Keratinocyte (primary cell): Measurements from ENCODE around the gene LDAH. TPM values are rescaled to one million over a fixed set of nuclear protein-coding genes. Genes with fewer than 3 reads are reported as not detected.

Experiments used
- DNase-seq: peaks from one replicate; pipeline ENCODE4 v3.0.0-alpha.2; 2011; ENCODE audit warnings: low read depth, missing footprints, low spot score
- FAIRE-seq: peaks from 2 replicates; lab custom pipeline; 2011; peaks lifted over from hg19 to GRCh38; lab: Jason Lieb, UNC
- H2AFZ ChIP-seq: 2 replicates; pipeline ENCODE4 v1.6.0; 2012; ENCODE audit warnings: low read length, control low read depth, inconsistent platforms; ENCODE audit not compliant: control insufficient read depth
- H3K27ac ChIP-seq: 2 replicates; pipeline ENCODE4 v1.5.1; 2011; ENCODE audit warnings: low read length; ENCODE audit not compliant: control insufficient read depth, insufficient read depth
- H3K27me3 ChIP-seq: 3 replicates; pipeline ENCODE4 v1.6.0; 2011; ENCODE audit warnings: low read length; ENCODE audit not compliant: control insufficient read depth, insufficient read depth; ENCODE audit errors: extremely low read depth
- H3K36me3 ChIP-seq, 2 experiments: 2 replicates in 1 of 2; 3 replicates in 1 of 2; pipeline ENCODE4 v1.5.1; 2011; ENCODE audit warnings: low read length in 2 of 2, mild to moderate bottlenecking in 1 of 2; ENCODE audit not compliant: control insufficient read depth in 2 of 2, insufficient read depth in 2 of 2; ENCODE audit errors: extremely low read depth in 1 of 2
- H3K4me1 ChIP-seq: 3 replicates; pipeline ENCODE4 v1.5.1; 2011; ENCODE audit warnings: low read length; ENCODE audit not compliant: control insufficient read depth, insufficient read depth; ENCODE audit errors: extremely low read depth
- H3K4me2 ChIP-seq: 3 replicates; pipeline ENCODE4 v1.6.0; 2011; ENCODE audit warnings: low read depth, low read length; ENCODE audit not compliant: control insufficient read depth, insufficient read depth; ENCODE audit errors: extremely low read depth
- H3K4me3 ChIP-seq, 3 experiments: fragments of 200-600 bp in 1 of 3; sonication (generic) in 1 of 3; 2 replicates in 2 of 3; 3 replicates in 1 of 3; pipeline ENCODE4 v1.5.1; 2011 to 2016; ENCODE audit warnings: low read length in 3 of 3, mild to moderate bottlenecking in 3 of 3, control low read depth in 2 of 3, inconsistent platforms in 1 of 3, low read depth in 1 of 3, mixed read lengths in 1 of 3, mixed run types in 1 of 3, moderate library complexity in 1 of 3; ENCODE audit not compliant: control insufficient read depth in 2 of 3, insufficient read depth in 2 of 3; ENCODE audit errors: extremely low read depth in 1 of 3
- H3K79me2 ChIP-seq: 2 replicates; pipeline ENCODE4 v1.6.0; 2012; ENCODE audit warnings: low read length; ENCODE audit not compliant: control insufficient read depth, insufficient read depth
- H3K9ac ChIP-seq: 3 replicates; pipeline ENCODE4 v1.6.0; 2011; ENCODE audit warnings: low read length; ENCODE audit not compliant: control insufficient read depth, insufficient read depth; ENCODE audit errors: extremely low read depth
- H3K9me1 ChIP-seq: 3 replicates; pipeline ENCODE4 v1.6.0; 2011; ENCODE audit warnings: low read length; ENCODE audit not compliant: control insufficient read depth, insufficient read depth; ENCODE audit errors: extremely low read depth
- H3K9me3 ChIP-seq: 2 replicates; pipeline ENCODE4 v1.5.1; 2012; ENCODE audit warnings: low read depth, low read length; ENCODE audit not compliant: control insufficient read depth
- H4K20me1 ChIP-seq: 3 replicates; pipeline ENCODE4 v1.6.0; 2011; ENCODE audit warnings: low read length; ENCODE audit not compliant: control insufficient read depth, insufficient read depth; ENCODE audit errors: extremely low read depth
- EZH2 ChIP-seq: IDR thresholded peaks from one replicate; pipeline ENCODE4 v1.6.1; 2012; ENCODE audit warnings: inconsistent platforms, mild to moderate bottlenecking, low read length, moderate library complexity
- dilution Hi-C: fragments of 300-500 bp; cut with MboI; formaldehyde crosslinking; loops from one replicate; pipeline ENCODE4 v1.7.0; 2020; ENCODE audit warnings: low sequenced_read_pairs; ENCODE audit not compliant: extremely low pct_ligation_motif_present
- polyA plus RNA-seq, 5 experiments: library from polyadenylated mRNA; depleted of rRNA in 3 of 5; stranded (reverse) in 3 of 5; stranded (forward) in 1 of 5; unstranded in 1 of 5; fragments of >200 nt; gene quantifications; 1 replicate in 1 of 5; 2 replicates in 3 of 5; 3 replicates in 1 of 5; pipeline versions ENCODE4 v1.2.1 to v1.2.3, GENCODE V29; 2011 to 2012; ENCODE audit warnings: missing spikeins in 2 of 5, low read depth in 1 of 5, low replicate concordance in 1 of 5
- TF ChIP-seq, protein P1 (sequence below), 3 experiments: IDR thresholded peaks in 1 of 3; conservative IDR thresholded peaks in 1 of 3; optimal IDR thresholded peaks in 1 of 3; 2 replicates in 2 of 3; 3 replicates in 1 of 3; pipeline versions ENCODE3 to v1.5.1; 2011; ENCODE audit warnings: low read length in 3 of 3, mild to moderate bottlenecking in 3 of 3, moderate library complexity in 2 of 3, control low read depth in 1 of 3, inconsistent platforms in 1 of 3; ENCODE audit not compliant: insufficient read depth in 2 of 3; ENCODE audit errors: extremely low read depth in 1 of 3

The LDAH gene
- polyA plus RNA-seq, 1 donor (not counting 4 experiments of a cell fraction or from before 2014, with no cell fraction given), result 22.7 TPM

DNA sequence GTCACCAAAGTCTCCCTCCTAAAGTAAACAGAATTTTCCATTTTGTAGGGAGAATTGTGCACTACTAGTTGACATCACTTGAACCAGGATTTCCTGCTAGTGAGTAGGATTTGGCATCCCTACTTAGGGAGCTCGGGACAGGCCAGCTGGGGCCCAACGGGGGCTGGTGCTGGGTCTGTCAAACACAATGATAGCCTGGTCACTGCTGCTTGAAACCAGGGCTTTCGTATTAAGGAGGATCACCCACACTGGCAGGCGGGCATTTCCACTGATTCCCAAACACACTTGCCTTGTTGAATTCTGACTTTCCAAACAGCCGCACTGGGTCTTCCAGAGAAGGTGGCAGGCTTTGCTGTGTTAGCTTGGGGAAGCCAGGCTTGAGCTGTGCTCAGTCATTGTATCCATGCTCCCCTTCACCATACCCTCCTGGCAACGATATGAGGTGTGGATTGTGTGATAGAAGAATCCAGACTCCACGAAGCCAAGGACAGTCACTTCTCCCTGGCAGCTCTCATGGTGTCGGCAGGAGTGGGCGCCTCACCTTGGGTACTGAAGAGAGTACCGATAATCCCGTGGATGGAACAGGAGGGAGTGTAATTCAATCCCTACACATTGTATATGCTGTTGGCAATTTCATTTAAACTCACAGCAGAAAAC, 148.5 kb downstream of the LDAH start:
- Histone ChIP-seq H3K36me3 (no peaks in the 10 kb centered on the region), H4K20me1 (no peaks in the 10 kb centered on the region), H3K9me1 (no peaks in the 10 kb centered on the region), H3K79me2 (no peaks in the 10 kb centered on the region), H3K9ac (no peak overlapping the region), H3K4me1 (no peaks in the 10 kb centered on the region), H3K27me3 (peaks cover 47% of the 10 kb centered on the region), H3K4me2 (no peak overlapping the region), H2AFZ (no peak overlapping the region), H3K27ac (no peak overlapping the region), H3K9me3 (no peaks in the 10 kb centered on the region), H3K4me3 (no peak overlapping the region)
- no peak for FAIRE-seq
- dilution Hi-C loops, result no loop called here
- DNase-seq, result no peak
- TF ChIP-seq, protein P1, sequence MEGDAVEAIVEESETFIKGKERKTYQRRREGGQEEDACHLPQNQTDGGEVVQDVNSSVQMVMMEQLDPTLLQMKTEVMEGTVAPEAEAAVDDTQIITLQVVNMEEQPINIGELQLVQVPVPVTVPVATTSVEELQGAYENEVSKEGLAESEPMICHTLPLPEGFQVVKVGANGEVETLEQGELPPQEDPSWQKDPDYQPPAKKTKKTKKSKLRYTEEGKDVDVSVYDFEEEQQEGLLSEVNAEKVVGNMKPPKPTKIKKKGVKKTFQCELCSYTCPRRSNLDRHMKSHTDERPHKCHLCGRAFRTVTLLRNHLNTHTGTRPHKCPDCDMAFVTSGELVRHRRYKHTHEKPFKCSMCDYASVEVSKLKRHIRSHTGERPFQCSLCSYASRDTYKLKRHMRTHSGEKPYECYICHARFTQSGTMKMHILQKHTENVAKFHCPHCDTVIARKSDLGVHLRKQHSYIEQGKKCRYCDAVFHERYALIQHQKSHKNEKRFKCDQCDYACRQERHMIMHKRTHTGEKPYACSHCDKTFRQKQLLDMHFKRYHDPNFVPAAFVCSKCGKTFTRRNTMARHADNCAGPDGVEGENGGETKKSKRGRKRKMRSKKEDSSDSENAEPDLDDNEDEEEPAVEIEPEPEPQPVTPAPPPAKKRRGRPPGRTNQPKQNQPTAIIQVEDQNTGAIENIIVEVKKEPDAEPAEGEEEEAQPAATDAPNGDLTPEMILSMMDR (optimal IDR thresholded peaks at IDR 0.05 in 1 of 3, IDR thresholded peaks at IDR 0.05 in 1 of 3, conservative IDR thresholded peaks at IDR 0.05 in 1 of 3; ENCODE audit: extremely low read depth in 1 of 3, insufficient read depth in 2 of 3, low read length in 3 of 3), result no peak
- TF ChIP-seq EZH2, result no peak

DNA sequence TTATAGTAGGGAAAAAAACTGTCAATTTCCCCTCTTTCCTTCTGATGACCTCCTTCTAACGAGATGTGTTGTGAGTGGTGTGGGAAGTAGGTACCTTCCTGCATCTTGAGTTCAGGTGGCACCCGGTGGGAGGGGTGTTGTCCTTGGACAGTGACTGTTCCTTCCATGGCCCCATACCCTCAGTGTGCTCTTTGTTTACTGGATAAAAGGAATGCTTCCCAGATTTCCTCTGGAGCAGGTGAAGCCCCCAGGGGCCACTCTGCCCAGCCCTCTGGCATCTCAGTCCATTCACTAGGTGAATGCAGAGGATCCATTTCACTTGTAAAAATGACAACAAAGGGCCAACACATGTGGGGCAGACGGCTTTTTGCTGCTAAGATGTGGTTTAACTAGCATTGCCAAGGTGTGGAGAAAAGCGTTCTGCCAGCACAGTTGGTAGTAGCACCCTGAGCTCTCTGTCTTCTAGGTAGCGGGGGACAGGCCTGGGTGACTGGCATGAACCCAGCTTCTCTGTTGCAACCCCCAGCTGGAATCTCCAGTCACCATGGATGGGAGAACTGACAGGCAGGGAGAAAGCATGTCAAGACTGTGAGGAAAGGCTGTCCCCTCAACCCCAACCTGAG, 149.1 kb downstream of the LDAH start:
- H3K4me2 ChIP-seq, result no peak overlapping the region
- H3K27me3 ChIP-seq, result peaks cover 53% of the 10 kb centered on the region
- H2AFZ ChIP-seq, result no peak overlapping the region
- H3K4me1 ChIP-seq, result no peaks in the 10 kb centered on the region
- no peak for FAIRE-seq
- no peaks in the 10 kb centered on the region for H3K79me2 ChIP-seq
- no peaks in the 10 kb centered on the region for H3K36me3 ChIP-seq
- dilution Hi-C loops, result no loop called here
- no peak for TF ChIP-seq EZH2
- TF ChIP-seq, protein P1 (optimal IDR thresholded peaks at IDR 0.05 in 1 of 3, IDR thresholded peaks at IDR 0.05 in 1 of 3, conservative IDR thresholded peaks at IDR 0.05 in 1 of 3; ENCODE audit: extremely low read depth in 1 of 3, insufficient read depth in 2 of 3, low read length in 3 of 3), result no peak
- no peak overlapping the region for H3K4me3 ChIP-seq
- no peaks in the 10 kb centered on the region for H3K9me3 ChIP-seq
- no peak overlapping the region for H3K9ac ChIP-seq
- DNase-seq, result no peak
- H3K27ac ChIP-seq, result no peak overlapping the region
- no peaks in the 10 kb centered on the region for H3K9me1 ChIP-seq
- no peaks in the 10 kb centered on the region for H4K20me1 ChIP-seq
